K562 (cell line): ENCODE data around the gene LDLR. TPM values are rescaled to one million over a fixed set of nuclear protein-coding genes. Genes with fewer than 3 reads are reported as not detected.

Experiments
- ATAC-seq: fragments of 200-7000 bp; cut with Tn5 transposase; 3 replicates; pipeline ENCODE4 v1.9.1; 2020; ENCODE audit warnings: moderate library complexity
- BruUV-seq: library from RNA; stranded (reverse); fragments of 400-500 nt; replicated peaks from 2 replicates; lab custom pipeline; 2021; lab: Mats Ljungman, UMichigan
- CTCF ChIA-PET: fragments of 300-600 bp; formaldehyde crosslinking; extraction: SDS; loops from one replicate; lab custom pipeline; 2021; ENCODE audit warnings: low intra/inter-chr PET ratio; lab: Yijun Ruan, JAX
- POLR2A ChIA-PET: fragments of 300-600, 350-650 bp; sonication (Branson Sonifier 250); formaldehyde crosslinking; extraction: SDS; loops from one replicate; lab custom pipeline; 2021; ENCODE audit warnings: antibody characterized with exemption, inconsistent platforms; lab: Yijun Ruan, JAX
- DNase-seq, 4 experiments: peaks; one replicate each; pipeline versions ENCODE4 v3.0.0 to v3.0.0-alpha.2; 2011 to 2018; ENCODE audit warnings: low spot score in 3 of 4, mixed read lengths in 3 of 4; ENCODE audit errors: extremely low read depth in 1 of 4
- FAIRE-seq: peaks from 2 replicates; lab custom pipeline; 2011; peaks lifted over from hg19 to GRCh38; lab: Jason Lieb, UNC
- H2AFZ ChIP-seq: 2 replicates; pipeline ENCODE4 v1.6.0; 2011; ENCODE audit warnings: low read depth, low read length, control low read depth, inconsistent platforms
- H3K27ac ChIP-seq: fragments of 200-600 bp; 3 replicates; pipeline ENCODE4 v1.8.0; 2011; ENCODE audit warnings: low read depth, mild to moderate bottlenecking, control low read depth, inconsistent platforms, low read length, moderate library complexity, mixed read lengths; ENCODE audit errors: extremely low read depth
- H3K27me3 ChIP-seq, 2 experiments: fragments of 300-600 bp in 1 of 2; 2 replicates in 1 of 2; 3 replicates in 1 of 2; pipeline versions ENCODE4 v1.6.0 to v1.8.0; 2011; ENCODE audit warnings: inconsistent platforms in 2 of 2, low read length in 2 of 2, mild to moderate bottlenecking in 1 of 2, mixed read lengths in 1 of 2, moderate library complexity in 1 of 2; ENCODE audit not compliant: control insufficient read depth in 2 of 2, insufficient read depth in 2 of 2
- H3K36me3 ChIP-seq: fragments of 300-600 bp; 3 replicates; pipeline ENCODE4 v1.8.0; 2011; ENCODE audit warnings: mild to moderate bottlenecking, low read length, inconsistent platforms; ENCODE audit not compliant: control insufficient read depth, insufficient read depth
- H3K4me1 ChIP-seq, 2 experiments: fragments of 200-600 bp in 1 of 2; replicated peaks in 1 of 2; 2 replicates in 1 of 2; 3 replicates in 1 of 2; pipeline versions ENCODE4 v1.5.1 to v1.8.0; 2011; ENCODE audit warnings: inconsistent platforms in 2 of 2, low read length in 2 of 2, mild to moderate bottlenecking in 1 of 2, mixed read lengths in 1 of 2, moderate library complexity in 1 of 2; ENCODE audit not compliant: control insufficient read depth in 2 of 2, insufficient read depth in 2 of 2
- H3K4me2 ChIP-seq: 2 replicates; pipeline ENCODE4 v1.6.1; 2011; ENCODE audit warnings: low read length, control low read depth, inconsistent platforms, mixed read lengths; ENCODE audit not compliant: insufficient read depth
- H3K4me3 ChIP-seq: fragments of 200-600 bp; sonication (generic), shearing (Covaris generic); 2 replicates; pipeline ENCODE4 v1.5.1; 2016; ENCODE audit warnings: control low read depth, inconsistent platforms
- H3K79me2 ChIP-seq: fragments of 200-600 bp; 3 replicates; pipeline ENCODE4 v1.8.0; 2011; ENCODE audit warnings: low read length, inconsistent platforms; ENCODE audit not compliant: control insufficient read depth, insufficient read depth
- H3K9ac ChIP-seq, 2 experiments: 2 replicates each; pipeline versions ENCODE4 v1.6.0 to v1.6.1; 2011; ENCODE audit warnings: low read depth in 2 of 2, low read length in 2 of 2, control low read depth in 1 of 2, inconsistent platforms in 1 of 2, mild to moderate bottlenecking in 1 of 2, mixed read lengths in 1 of 2; ENCODE audit not compliant: insufficient read depth in 1 of 2
- H3K9me1 ChIP-seq: one replicate; pipeline ENCODE4 v1.6.0; 2011; ENCODE audit warnings: inconsistent platforms, mild to moderate bottlenecking, low read length, moderate library complexity; ENCODE audit not compliant: control insufficient read depth, insufficient read depth
- H3K9me3 ChIP-seq: replicated peaks from 2 replicates; pipeline ENCODE4 v1.5.1; 2011; ENCODE audit warnings: low read depth, low read length, inconsistent platforms; ENCODE audit not compliant: control insufficient read depth, insufficient read depth
- H4K20me1 ChIP-seq: replicated peaks from 2 replicates; pipeline ENCODE4 v1.6.1; 2011; ENCODE audit warnings: low read length, inconsistent platforms, mixed read lengths; ENCODE audit not compliant: control insufficient read depth, insufficient read depth
- ARNT ChIP-seq, 2 experiments: fragments of 450-650 bp; IDR thresholded peaks; 2 replicates each; pipeline ENCODE4 v1.6.1; 2016; ENCODE audit warnings: mild to moderate bottlenecking in 1 of 2
- BCOR ChIP-seq: fragments of 450-650 bp; IDR thresholded peaks from 2 replicates; pipeline ENCODE4 v1.6.1; 2016
- BRD9 ChIP-seq: fragments of 450-650 bp; IDR thresholded peaks from 2 replicates; pipeline ENCODE4 v1.6.1; 2018; ENCODE audit warnings: low read depth; ENCODE audit not compliant: partially characterized antibody
- CBX1 ChIP-seq: sonication (generic); IDR thresholded peaks from 2 replicates; pipeline ENCODE4 v1.6.1; 2016; ENCODE audit warnings: antibody characterized with exemption, low read depth, mild to moderate bottlenecking
- DDX20 ChIP-seq: fragments of 450-650 bp; IDR thresholded peaks from 2 replicates; pipeline ENCODE4 v1.6.1; 2016; ENCODE audit warnings: missing genetic modification characterization, low read depth, mild to moderate bottlenecking, missing compliant biosample characterization, moderate library complexity
- DNMT1 ChIP-seq: fragments of 450-650 bp; IDR thresholded peaks from 2 replicates; pipeline ENCODE4 v1.6.1; 2016; ENCODE audit warnings: antibody characterized with exemption, mild to moderate bottlenecking
- E2F5 ChIP-seq: sonication (generic); formaldehyde crosslinking; IDR thresholded peaks from 2 replicates; pipeline ENCODE4 v1.8.0; 2022; ENCODE audit warnings: mild to moderate bottlenecking, missing genetic modification reagents
- KDM1A ChIP-seq, 2 experiments: fragments of 450-650 bp; IDR thresholded peaks; 2 replicates each; pipeline ENCODE4 v1.6.1; 2016; ENCODE audit warnings: mild to moderate bottlenecking in 2 of 2
- MCM5 ChIP-seq: fragments of 450-650 bp; IDR thresholded peaks from 2 replicates; pipeline ENCODE4 v1.6.1; 2016; ENCODE audit warnings: low read depth
- MIER1 ChIP-seq: fragments of 450-650 bp; IDR thresholded peaks from 2 replicates; pipeline ENCODE4 v1.6.1; 2016; ENCODE audit warnings: antibody characterized with exemption, mild to moderate bottlenecking, low read depth
- MXI1 ChIP-seq: IDR thresholded peaks from 2 replicates; pipeline ENCODE4 v1.6.1; 2011; ENCODE audit warnings: low read depth, mild to moderate bottlenecking, improper control_type of control experiment, low read length
- NONO ChIP-seq, 2 experiments: fragments of 200-400 bp in 1 of 2; fragments of 450-650 bp in 1 of 2; formaldehyde crosslinking in 1 of 2; IDR thresholded peaks; 2 replicates each; pipeline ENCODE4 v1.6.1; 2017; ENCODE audit warnings: low read depth in 2 of 2, mild to moderate bottlenecking in 2 of 2, moderate library complexity in 2 of 2, low read length in 1 of 2
- NUFIP1 ChIP-seq: fragments of 450-650 bp; IDR thresholded peaks from 2 replicates; pipeline ENCODE4 v1.6.1; 2018; ENCODE audit not compliant: partially characterized antibody
- POLR2G ChIP-seq: fragments of 200-400 bp; formaldehyde crosslinking; IDR thresholded peaks from 2 replicates; pipeline ENCODE4 v1.6.1; 2017; ENCODE audit warnings: low read depth, mild to moderate bottlenecking, antibody characterized with exemption, low read length, moderate library complexity
- RAD21 ChIP-seq, 2 experiments: fragments of 250-450 bp in 1 of 2; fragments of 450-650 bp in 1 of 2; sonication (Bioruptor Pico) in 1 of 2; formaldehyde crosslinking in 1 of 2; IDR thresholded peaks in 1 of 2; conservative IDR thresholded peaks in 1 of 2; 2 replicates each; pipeline versions ENCODE4 v1.4.0 to v1.8.0; 2020 to 2022; ENCODE audit warnings: mild to moderate bottlenecking in 2 of 2, moderate library complexity in 1 of 2
- RFX5 ChIP-seq: IDR thresholded peaks from 2 replicates; pipeline ENCODE4 v1.6.1; 2011; ENCODE audit warnings: low read depth, mild to moderate bottlenecking, improper control_type of control experiment, low read length
- SIRT6 ChIP-seq: IDR thresholded peaks from one replicate; pipeline ENCODE4 v1.6.1; 2012; ENCODE audit warnings: low read depth, mild to moderate bottlenecking, control low read depth, inconsistent platforms, low read length, moderate library complexity
- ZNF512 ChIP-seq: IDR thresholded peaks from 2 replicates; pipeline ENCODE4 v1.6.1; 2016; ENCODE audit warnings: missing genetic modification characterization, missing compliant biosample characterization
- WGBS: fragments of 100-300 bp; shearing (Covaris generic); methylation state at CpG from one replicate; pipeline ENCODE4 v1.1.6; 2016; ENCODE audit warnings: low coverage, mixed read lengths; ENCODE audit not compliant: insufficient coverage; ENCODE audit errors: missing lambda C conversion rate; 5-methylcytosine and 5-hydroxymethylcytosine counted together
- in situ Hi-C: fragments of 300-500 bp; cut with MboI; formaldehyde crosslinking; loops from 4 replicates; pipeline ENCODE4 v1.15.0; 2018; ENCODE audit warnings: inconsistent platforms, mixed read lengths
- intact Hi-C: fragments of 100-400 bp; cut with micrococcal nuclease; formaldehyde crosslinking; loops from 2 replicates; pipeline ENCODE4 v1.14.2; 2022
- polyA plus RNA-seq, 8 experiments: library from polyadenylated mRNA; depleted of rRNA in 4 of 8; stranded (reverse) in 5 of 8; unstranded in 3 of 8; fragments of >200 nt; fragmentation: Nextera tagmentation in 2 of 8; fragmentation: Illumina TruSeq in 1 of 8; extraction: Ambion mirVana in 2 of 8; extraction: Trizol in 1 of 8; gene quantifications; 2 replicates each; pipeline versions ENCODE4 v1.2.1 to v1.2.3, GENCODE V29; 2011 to 2014; ENCODE audit warnings: inconsistent platforms in 1 of 8, missing spikeins in 1 of 8
- total RNA-seq, 7 experiments: library from RNA; depleted of rRNA in 6 of 7; stranded (reverse); fragments of >200 nt in 6 of 7; fragmentation: Illumina TruSeq in 2 of 7; extraction: Trizol in 2 of 7; gene quantifications; 2 replicates each; pipeline versions ENCODE4 v1.2.1 to v1.2.3, GENCODE V29; 2011 to 2021; ENCODE audit warnings: low replicate concordance in 1 of 7

Gene LDLR
- total and polyA plus RNA-seq, 9 of the 15 experiments (the other 6 are each of a cell fraction or from before 2014, with no cell fraction given) = 19.9 to 114 (median 56.3) TPM

- Histone ChIP-seq H4K20me1 (no peaks in the 10 kb centered on the region; the same call in 1 of the 2 replicates), H3K27ac (no peak overlapping the region), H3K4me1 (peaks cover 41 to 62% of the 10 kb centered on the region in 2 experiments), H3K36me3 (peaks cover 26% of the 10 kb centered on the region; the same call in 2 of the 3 replicates), H3K4me2 (no peak overlapping the region), H3K79me2 (no peaks in the 10 kb centered on the region), H3K9ac (peak overlapping the region in 1 of 2 experiments; percentile 79; a peak in 2 of 4 replicates), H2AFZ (no peak overlapping the region), H3K9me3 (no peaks in the 10 kb centered on the region), H3K9me1 (peaks cover 6% of the 10 kb centered on the region), H3K27me3 (no peaks in the 10 kb centered on the region), H3K4me3 (no peak overlapping the region)
- 75% methylated on average over 9 of the region's 9 CpGs for WGBS
- ATAC-seq (no peak), DNase-seq (peak in 1 of 4 experiments; percentile 9), FAIRE-seq (no peak)
- no TSS peak for BruUV-seq
- intact Hi-C loops = no loop called here
- no peak for TF ChIP-seq BRD9
- TF ChIP-seq DNMT1 = no peak
- peak; percentile 64 for TF ChIP-seq SIRT6
- no peak for TF ChIP-seq RAD21 (CRISPR knock-in tag; conservative IDR thresholded peaks at IDR 0.05 in 1 of 2, IDR thresholded peaks at IDR 0.05 in 1 of 2)
- TF ChIP-seq BCOR = peak; percentile 81
- TF ChIP-seq CBX1 = 0 out of 2 replicates have a peak, but pooled peaks have one; percentile 19
- no peak for TF ChIP-seq DDX20
- no peak for TF ChIP-seq RFX5
- TF ChIP-seq ZNF512 (tag) = no peak
- TF ChIP-seq KDM1A (IDR thresholded peaks at IDR 0.05) = peak in 1 of 2 experiments; percentile 50; a peak in 2 of 4 replicates
- no peak for TF ChIP-seq NONO (IDR thresholded peaks at IDR 0.05; ENCODE audit: low read depth in 2 of 2, low read length in 1 of 2)
- no peak for TF ChIP-seq MIER1
- TF ChIP-seq MXI1 = no peak
- peak; percentile 61 for TF ChIP-seq POLR2G
- no peak for TF ChIP-seq ARNT (IDR thresholded peaks at IDR 0.05)
- no peak for TF ChIP-seq MCM5
- peak; percentile 40; the same call in 1 of the 2 replicates for TF ChIP-seq E2F5 (CRISPR knock-in tag)
- TF ChIP-seq NUFIP1 = no peak
- POLR2A ChIA-PET = interaction anchor here (1.4 to 3.9 kb wide), 2 partner anchors 8 to 13 kb away, joined by 3 to 52 read pairs; partner anchors contain the start of gene SPC24
- CTCF ChIA-PET = no interaction called here
- in situ Hi-C loops = no loop called here
Observed at GRCh38 chr19:11141937-11142527, 52.8 kb downstream of the LDLR start.
